ENCODE data around the gene CACNA2D3. TPM values are rescaled to one million over a fixed set of nuclear protein-coding genes. Genes with fewer than 3 reads are reported as not detected.

Gene CACNA2D3
- total RNA-seq, 6 donors from 2014 or later, result 2.9 to 16.8 (median 4.9) TPM

- H3K9me3 ChIP-seq, result no peaks in the 10 kb centered on the region
- TF ChIP-seq POLR2AphosphoS5 (IDR thresholded peaks at IDR 0.05) (no peak), EP300 (IDR thresholded peaks at IDR 0.05) (no peak), POLR2A (IDR thresholded peaks at IDR 0.05) (no peak)
- TF ChIP-seq, protein P1, sequence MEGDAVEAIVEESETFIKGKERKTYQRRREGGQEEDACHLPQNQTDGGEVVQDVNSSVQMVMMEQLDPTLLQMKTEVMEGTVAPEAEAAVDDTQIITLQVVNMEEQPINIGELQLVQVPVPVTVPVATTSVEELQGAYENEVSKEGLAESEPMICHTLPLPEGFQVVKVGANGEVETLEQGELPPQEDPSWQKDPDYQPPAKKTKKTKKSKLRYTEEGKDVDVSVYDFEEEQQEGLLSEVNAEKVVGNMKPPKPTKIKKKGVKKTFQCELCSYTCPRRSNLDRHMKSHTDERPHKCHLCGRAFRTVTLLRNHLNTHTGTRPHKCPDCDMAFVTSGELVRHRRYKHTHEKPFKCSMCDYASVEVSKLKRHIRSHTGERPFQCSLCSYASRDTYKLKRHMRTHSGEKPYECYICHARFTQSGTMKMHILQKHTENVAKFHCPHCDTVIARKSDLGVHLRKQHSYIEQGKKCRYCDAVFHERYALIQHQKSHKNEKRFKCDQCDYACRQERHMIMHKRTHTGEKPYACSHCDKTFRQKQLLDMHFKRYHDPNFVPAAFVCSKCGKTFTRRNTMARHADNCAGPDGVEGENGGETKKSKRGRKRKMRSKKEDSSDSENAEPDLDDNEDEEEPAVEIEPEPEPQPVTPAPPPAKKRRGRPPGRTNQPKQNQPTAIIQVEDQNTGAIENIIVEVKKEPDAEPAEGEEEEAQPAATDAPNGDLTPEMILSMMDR (IDR thresholded peaks at IDR 0.05), result no peak
- H3K4me3 ChIP-seq, result no peak overlapping the region
- H3K36me3 ChIP-seq, result no peaks in the 10 kb centered on the region
- DNase-seq (peak in 1 of 2 donors; percentile 48), ATAC-seq (ENCODE audit: low FRiP score in 2 of 2) (no peak)
- 95 to 98% methylated on average over 8 to 12 of the region's 12 CpGs for WGBS, 2 donors
- H3K27me3 ChIP-seq, result no peaks in the 10 kb centered on the region
- no peak overlapping the region for H3K27ac ChIP-seq
- H3K4me1 ChIP-seq, result no peaks in the 10 kb centered on the region
These were observed 796.2 kb downstream of the CACNA2D3 start for GRCh38 chr3:54918516-54918915.

DNA sequence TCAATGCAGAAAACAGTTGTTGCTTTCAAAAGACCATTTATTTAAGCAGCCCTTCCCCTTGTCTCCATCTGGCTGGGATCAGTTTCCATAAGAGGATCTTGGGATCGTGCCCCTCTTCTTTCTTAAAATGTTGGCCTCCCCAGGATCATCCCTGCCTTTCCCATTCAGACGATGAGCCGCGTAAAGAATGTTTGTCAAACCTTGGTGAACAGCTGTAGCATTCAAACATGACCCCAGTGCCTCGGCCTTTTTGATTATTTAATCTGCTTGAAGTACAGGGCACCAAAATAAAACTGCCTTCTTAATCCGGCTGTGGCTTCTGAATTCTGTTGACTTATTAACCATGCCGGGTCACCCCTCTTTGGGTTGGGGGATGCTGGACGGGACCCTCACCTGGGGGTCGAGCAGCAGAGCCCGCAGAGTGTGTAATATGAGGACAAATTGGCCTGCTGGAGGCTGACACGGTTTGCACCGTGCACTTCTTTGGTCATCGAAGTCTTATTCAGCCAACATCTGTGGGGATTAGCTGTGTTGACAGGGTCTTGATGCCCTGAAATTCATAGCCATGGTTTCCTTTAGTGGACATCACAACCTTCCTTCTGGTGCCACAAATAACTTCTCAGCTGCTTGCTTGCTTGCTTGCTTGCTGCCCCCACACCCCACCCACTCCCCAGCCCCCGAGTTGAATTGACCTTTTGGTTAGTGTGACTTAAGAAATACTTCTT is 805.9 kb downstream of the CACNA2D3 start, which contains the start of gene LRTM1:
Gene LRTM1 (minus strand): TSS at position 14 of the 725 bp plus-strand sequence. CDS start 148 bp downstream, outside the sequence.
- DNase-seq (no peak), ATAC-seq (ENCODE audit: low FRiP score in 2 of 2) (no peak)
- TF ChIP-seq POLR2AphosphoS5 (IDR thresholded peaks at IDR 0.05), result no peak
- no peak for TF ChIP-seq EP300 (IDR thresholded peaks at IDR 0.05)
- TF ChIP-seq, protein P1 (IDR thresholded peaks at IDR 0.05), result no peak
- TF ChIP-seq POLR2A (IDR thresholded peaks at IDR 0.05), result no peak
- Histone ChIP-seq H3K27ac (no peak within 1 kb of the TSS), H3K9me3 (no peaks in the 10 kb centered on the region), H3K4me3 (no peak within 1 kb of the TSS), H3K4me1 (no peaks in the 10 kb centered on the region), H3K36me3 (no peaks in the 10 kb centered on the region), H3K27me3 (no peaks in the 10 kb centered on the region)
- WGBS, 2 donors, result 65 to 76% methylated on average over 14 of the region's 14 CpGs

GRCh38 chr3:54931182-54931581 is 808.8 kb downstream of the CACNA2D3 start:
- 69 to 73% methylated on average over 4 of the region's 4 CpGs for WGBS, 2 donors
- no peak overlapping the region for H3K27ac ChIP-seq
- ATAC-seq (ENCODE audit: low FRiP score in 2 of 2) (no peak), DNase-seq (no peak)
- no peaks in the 10 kb centered on the region for H3K36me3 ChIP-seq
- H3K27me3 ChIP-seq, result no peaks in the 10 kb centered on the region
- H3K9me3 ChIP-seq, result no peaks in the 10 kb centered on the region
- no peak overlapping the region for H3K4me3 ChIP-seq
- no peaks in the 10 kb centered on the region for H3K4me1 ChIP-seq
- TF ChIP-seq, protein P1 (IDR thresholded peaks at IDR 0.05), result no peak
- no peak for TF ChIP-seq POLR2A (IDR thresholded peaks at IDR 0.05)
- TF ChIP-seq POLR2AphosphoS5 (IDR thresholded peaks at IDR 0.05), result no peak
- TF ChIP-seq EP300 (IDR thresholded peaks at IDR 0.05), result no peak

GRCh38 chr3:54932606-54933005 is 810.3 kb downstream of the CACNA2D3 start:
- Histone ChIP-seq H3K27ac (no peak overlapping the region), H3K4me1 (no peaks in the 10 kb centered on the region), H3K27me3 (no peaks in the 10 kb centered on the region), H3K36me3 (no peaks in the 10 kb centered on the region), H3K4me3 (no peak overlapping the region), H3K9me3 (no peaks in the 10 kb centered on the region)
- WGBS, 2 donors, result 64 to 69% methylated on average over 4 of the region's 4 CpGs
- ATAC-seq (ENCODE audit: low FRiP score in 2 of 2) (no peak), DNase-seq (no peak)
- no peak for TF ChIP-seq EP300 (IDR thresholded peaks at IDR 0.05)
- TF ChIP-seq POLR2AphosphoS5 (IDR thresholded peaks at IDR 0.05), result no peak
- no peak for TF ChIP-seq POLR2A (IDR thresholded peaks at IDR 0.05)
- TF ChIP-seq, protein P1 (IDR thresholded peaks at IDR 0.05), result no peak

GRCh38 chr3:54935869-54936268 is 813.5 kb downstream of the CACNA2D3 start:
- ATAC-seq (ENCODE audit: low FRiP score in 2 of 2) (no peak), DNase-seq (no peak)
- Histone ChIP-seq H3K36me3 (no peaks in the 10 kb centered on the region), H3K27me3 (no peaks in the 10 kb centered on the region), H3K4me1 (no peaks in the 10 kb centered on the region), H3K27ac (no peak overlapping the region), H3K9me3 (no peaks in the 10 kb centered on the region), H3K4me3 (no peak overlapping the region)
- WGBS, 2 donors, result 82 to 83% methylated on average over 3 of the region's 3 CpGs
- no peak for TF ChIP-seq POLR2AphosphoS5 (IDR thresholded peaks at IDR 0.05)
- TF ChIP-seq, protein P1 (IDR thresholded peaks at IDR 0.05), result no peak
- no peak for TF ChIP-seq POLR2A (IDR thresholded peaks at IDR 0.05)
- no peak for TF ChIP-seq EP300 (IDR thresholded peaks at IDR 0.05)

Measured in upper lobe of left lung (tissue), 6 donors.